Astrocyte (in vitro differentiated cells and primary cell): ENCODE measurements around the gene IL1B. TPM values are rescaled to one million over a fixed set of nuclear protein-coding genes. Genes with fewer than 3 reads are reported as not detected.

Experiments used
- DNase-seq: peaks from one replicate; pipeline ENCODE4 v3.0.0-alpha.2; 2010; ENCODE audit warnings: low read depth
- FAIRE-seq: peaks from 2 replicates; lab custom pipeline; 2011; peaks lifted over from hg19 to GRCh38; lab: Jason Lieb, UNC
- H2AFZ ChIP-seq: 2 replicates; pipeline ENCODE4 v1.6.0; 2012; ENCODE audit warnings: low read depth, low read length, inconsistent platforms
- H3K27ac ChIP-seq: 2 replicates; pipeline ENCODE4 v1.5.1; 2011; ENCODE audit warnings: low read depth, low read length, inconsistent platforms
- H3K27me3 ChIP-seq: 2 replicates; pipeline ENCODE4 v1.6.0; 2011; ENCODE audit warnings: low read length, inconsistent platforms; ENCODE audit not compliant: insufficient read depth
- H3K36me3 ChIP-seq: 2 replicates; pipeline ENCODE4 v1.5.1; 2011; ENCODE audit warnings: low read length, inconsistent platforms; ENCODE audit not compliant: insufficient read depth
- H3K4me1 ChIP-seq: 2 replicates; pipeline ENCODE4 v1.5.1; 2011; ENCODE audit warnings: low read length, inconsistent platforms; ENCODE audit not compliant: insufficient read depth
- H3K4me2 ChIP-seq: 2 replicates; pipeline ENCODE4 v1.6.0; 2012; ENCODE audit warnings: low read length, inconsistent platforms
- H3K4me3 ChIP-seq: 2 replicates; pipeline ENCODE4 v1.5.1; 2011; ENCODE audit warnings: low read depth, mild to moderate bottlenecking, low read length, inconsistent platforms; ENCODE audit not compliant: insufficient read depth
- H3K79me2 ChIP-seq: 2 replicates; pipeline ENCODE4 v1.6.0; 2012; ENCODE audit warnings: mild to moderate bottlenecking, low read length, inconsistent platforms; ENCODE audit not compliant: insufficient read depth
- H3K9ac ChIP-seq: 2 replicates; pipeline ENCODE4 v1.6.0; 2012; ENCODE audit warnings: mild to moderate bottlenecking, low read length, inconsistent platforms
- H3K9me3 ChIP-seq: 2 replicates; pipeline ENCODE4 v1.5.1; 2012; ENCODE audit warnings: low read depth, mild to moderate bottlenecking, low read length, inconsistent platforms; ENCODE audit not compliant: insufficient read depth
- H4K20me1 ChIP-seq: 2 replicates; pipeline ENCODE4 v1.6.0; 2012; ENCODE audit warnings: low read length, inconsistent platforms; ENCODE audit not compliant: insufficient read depth
- H3K27ac Mint-ChIP-seq: one replicate; pipeline ENCODE4 v1.8.0; 2021; ENCODE audit warnings: mild to moderate bottlenecking, mixed read lengths; ENCODE audit not compliant: unreplicated experiment
- H3K27me3 Mint-ChIP-seq: one replicate; pipeline ENCODE4 v1.8.0; 2021; ENCODE audit warnings: low read depth, mixed read lengths; ENCODE audit not compliant: unreplicated experiment
- H3K36me3 Mint-ChIP-seq: one replicate; pipeline ENCODE4 v1.8.0; 2021; ENCODE audit warnings: low read depth, mixed read lengths; ENCODE audit not compliant: unreplicated experiment
- H3K4me1 Mint-ChIP-seq: one replicate; pipeline ENCODE4 v1.8.0; 2021; ENCODE audit warnings: low read depth, mixed read lengths; ENCODE audit not compliant: unreplicated experiment
- H3K4me3 Mint-ChIP-seq: one replicate; pipeline ENCODE4 v1.8.0; 2021; ENCODE audit warnings: mild to moderate bottlenecking, moderate library complexity, mixed read lengths; ENCODE audit not compliant: unreplicated experiment
- H3K9me3 Mint-ChIP-seq: one replicate; pipeline ENCODE4 v1.8.0; 2021; ENCODE audit warnings: mild to moderate bottlenecking, mixed read lengths; ENCODE audit not compliant: unreplicated experiment
- CTCF ChIP-seq: IDR thresholded peaks from 2 replicates; pipeline ENCODE4 v1.5.1; 2011; ENCODE audit warnings: low read depth, mild to moderate bottlenecking, inconsistent platforms, low read length, moderate library complexity; ENCODE audit not compliant: insufficient read depth
- EZH2 ChIP-seq: IDR thresholded peaks from 2 replicates; pipeline ENCODE4 v1.6.1; 2012; ENCODE audit warnings: mild to moderate bottlenecking, low read length, inconsistent platforms; ENCODE audit not compliant: insufficient read depth
- total RNA-seq: library from RNA; stranded (reverse); gene quantifications from 2 replicates; pipeline ENCODE4 v1.2.1, GENCODE V29; 2021

The IL1B gene
- total RNA-seq, 1 donor from 2014 or later, result not detected

- H3K36me3 Mint-ChIP-seq, result peaks cover 2% of the 10 kb centered on the region
- H3K27me3 Mint-ChIP-seq, result peaks cover 20% of the 10 kb centered on the region
- Histone ChIP-seq H3K79me2 (no peaks in the 10 kb centered on the region), H3K9me3 (no peaks in the 10 kb centered on the region), H4K20me1 (no peaks in the 10 kb centered on the region), H3K4me1 (peaks cover 3% of the 10 kb centered on the region), H3K4me2 (no peak overlapping the region), H3K27me3 (no peaks in the 10 kb centered on the region), H3K36me3 (no peaks in the 10 kb centered on the region), H3K9ac (no peak overlapping the region), H3K27ac (no peak overlapping the region), H3K4me3 (no peak overlapping the region), H2AFZ (no peak overlapping the region)
- FAIRE-seq (no peak), DNase-seq (no peak)
- H3K9me3 Mint-ChIP-seq, result peaks cover 1% of the 10 kb centered on the region
- H3K4me1 Mint-ChIP-seq, result peaks cover 5% of the 10 kb centered on the region
- H3K4me3 Mint-ChIP-seq, result no peak overlapping the region
- TF ChIP-seq CTCF (no peak), EZH2 (no peak)
- H3K27ac Mint-ChIP-seq, result no peak overlapping the region
Observed at GRCh38 chr2:112829101-112829960, 7.2 kb downstream of the IL1B start.

- H3K9me3 Mint-ChIP-seq, result peaks cover 2% of the 10 kb centered on the region
- Histone ChIP-seq H3K9ac (no peak overlapping the region), H3K27me3 (no peaks in the 10 kb centered on the region), H3K79me2 (no peaks in the 10 kb centered on the region), H3K4me1 (peaks cover 8% of the 10 kb centered on the region), H3K27ac (no peak overlapping the region), H4K20me1 (no peaks in the 10 kb centered on the region), H2AFZ (no peak overlapping the region), H3K36me3 (no peaks in the 10 kb centered on the region), H3K4me2 (no peak overlapping the region), H3K9me3 (no peaks in the 10 kb centered on the region), H3K4me3 (no peak overlapping the region)
- peaks cover 5% of the 10 kb centered on the region for H3K4me1 Mint-ChIP-seq
- no peak for TF ChIP-seq EZH2
- no peak for TF ChIP-seq CTCF
- no peak for DNase-seq
- peaks cover 2% of the 10 kb centered on the region for H3K36me3 Mint-ChIP-seq
- H3K4me3 Mint-ChIP-seq, result no peak overlapping the region
- no peak for FAIRE-seq
- H3K27me3 Mint-ChIP-seq, result peaks cover 20% of the 10 kb centered on the region
- H3K27ac Mint-ChIP-seq, result no peak overlapping the region
Observed at GRCh38 chr2:112828251-112828691, 8.3 kb downstream of the IL1B start.

- H3K9me3 ChIP-seq, result no peaks in the 10 kb centered on the region
- H3K4me1 ChIP-seq, result peaks cover 8% of the 10 kb centered on the region
- FAIRE-seq, result no peak
- H2AFZ ChIP-seq, result no peak overlapping the region
- H3K36me3 Mint-ChIP-seq, result peaks cover 2% of the 10 kb centered on the region
- no peaks in the 10 kb centered on the region for H4K20me1 ChIP-seq
- peaks cover 5% of the 10 kb centered on the region for H3K4me1 Mint-ChIP-seq
- no peak overlapping the region for H3K27ac Mint-ChIP-seq
- no peak overlapping the region for H3K4me3 Mint-ChIP-seq
- H3K9ac ChIP-seq, result no peak overlapping the region
- no peak overlapping the region for H3K4me2 ChIP-seq
- no peaks in the 10 kb centered on the region for H3K79me2 ChIP-seq
- peaks cover 20% of the 10 kb centered on the region for H3K27me3 Mint-ChIP-seq
- no peak overlapping the region for H3K27ac ChIP-seq
- TF ChIP-seq CTCF (no peak), EZH2 (no peak)
- no peak overlapping the region for H3K4me3 ChIP-seq
- H3K36me3 ChIP-seq, result no peaks in the 10 kb centered on the region
- no peaks in the 10 kb centered on the region for H3K27me3 ChIP-seq
- H3K9me3 Mint-ChIP-seq, result peaks cover 3% of the 10 kb centered on the region
- no peak for DNase-seq
Observed at GRCh38 chr2:112827604-112828185, 8.9 kb downstream of the IL1B start.
